Rectal smooth muscle tissue (tissue), 1 donor: ENCODE data around the gene ZSWIM6.

Experiments
- H3K27ac ChIP-seq: one replicate; pipeline ENCODE4 v1.7.0; 2013; ENCODE audit warnings: low read depth, low read length, inconsistent platforms
- H3K27me3 ChIP-seq: one replicate; pipeline ENCODE4 v1.7.0; 2013; ENCODE audit warnings: low read length; ENCODE audit not compliant: control insufficient read depth, insufficient read depth
- H3K36me3 ChIP-seq: one replicate; pipeline ENCODE4 v1.7.0; 2013; ENCODE audit warnings: low read length; ENCODE audit not compliant: control insufficient read depth, insufficient read depth
- H3K4me1 ChIP-seq: one replicate; pipeline ENCODE4 v1.7.0; 2013; ENCODE audit warnings: low read length; ENCODE audit not compliant: control insufficient read depth, insufficient read depth
- H3K4me3 ChIP-seq: one replicate; pipeline ENCODE4 v1.7.0; 2013; ENCODE audit warnings: low read length
- H3K9ac ChIP-seq: one replicate; pipeline ENCODE4 v1.7.0; 2013; ENCODE audit warnings: low read length

The ZSWIM6 gene

DNA sequence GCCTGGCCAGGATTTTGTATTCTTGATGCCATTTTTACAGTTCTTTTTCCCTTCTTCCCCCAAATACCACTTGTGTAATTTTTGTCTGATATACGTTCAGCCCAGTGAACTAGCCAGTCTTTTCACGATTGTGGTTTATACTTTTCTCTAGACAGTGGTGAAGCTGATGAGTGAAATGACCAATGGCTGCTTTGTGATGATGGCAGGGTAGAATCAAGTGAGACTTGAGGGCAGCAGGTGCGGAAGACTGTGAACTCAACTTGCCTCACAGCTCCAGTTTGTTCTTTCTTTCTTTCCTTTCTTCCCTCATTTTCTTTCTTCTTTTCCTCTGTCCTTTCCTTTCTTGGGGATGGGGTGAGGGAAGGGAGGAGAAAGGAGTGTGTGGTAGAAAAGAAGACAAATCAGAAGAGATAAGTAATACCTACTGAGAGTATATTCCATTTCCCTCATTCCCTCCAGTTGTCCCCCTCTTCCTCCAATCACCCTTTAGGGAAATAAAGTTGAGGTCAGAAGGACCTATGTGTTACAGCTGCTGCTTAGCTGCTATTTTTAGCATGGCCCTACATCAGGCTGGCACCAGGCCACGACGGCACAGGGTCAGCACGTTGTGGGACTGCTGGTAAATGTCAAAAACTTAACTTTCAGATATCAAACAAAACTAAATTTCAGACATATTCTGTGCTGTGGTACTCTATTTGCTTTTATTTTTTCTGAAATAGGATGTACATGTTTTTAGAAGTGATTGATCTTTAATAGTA lies 12.3 kb downstream of the ZSWIM6 start:
- Histone ChIP-seq H3K27me3 (no peaks in the 10 kb centered on the region), H3K4me1 (peaks cover 12% of the 10 kb centered on the region), H3K27ac (no peak overlapping the region), H3K36me3 (no peaks in the 10 kb centered on the region), H3K9ac (no peak overlapping the region), H3K4me3 (no peak overlapping the region)

DNA sequence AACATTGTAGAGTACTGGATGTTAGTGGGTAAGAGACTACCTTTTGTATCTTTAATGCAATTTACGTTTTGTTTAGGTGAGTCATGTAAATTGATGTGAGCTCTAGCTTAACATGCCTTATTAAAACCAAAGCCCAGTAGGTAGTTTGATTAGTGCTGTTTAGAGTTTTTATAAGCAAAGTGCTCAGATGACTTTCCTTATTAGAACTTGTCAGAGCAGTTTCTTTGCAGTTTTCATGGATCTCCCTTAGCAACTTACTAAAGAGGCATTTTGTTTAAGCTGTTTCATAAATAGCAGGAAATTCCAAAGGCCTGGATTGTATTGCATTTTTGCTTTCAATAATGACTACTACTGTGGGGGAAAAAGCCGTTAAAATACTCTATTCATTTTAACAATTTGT lies 14.5 kb downstream of the ZSWIM6 start:
- no peaks in the 10 kb centered on the region for H3K27me3 ChIP-seq
- no peak overlapping the region for H3K9ac ChIP-seq
- H3K4me3 ChIP-seq = no peak overlapping the region
- no peak overlapping the region for H3K27ac ChIP-seq
- peaks cover 12% of the 10 kb centered on the region for H3K4me1 ChIP-seq
- H3K36me3 ChIP-seq = no peaks in the 10 kb centered on the region

DNA sequence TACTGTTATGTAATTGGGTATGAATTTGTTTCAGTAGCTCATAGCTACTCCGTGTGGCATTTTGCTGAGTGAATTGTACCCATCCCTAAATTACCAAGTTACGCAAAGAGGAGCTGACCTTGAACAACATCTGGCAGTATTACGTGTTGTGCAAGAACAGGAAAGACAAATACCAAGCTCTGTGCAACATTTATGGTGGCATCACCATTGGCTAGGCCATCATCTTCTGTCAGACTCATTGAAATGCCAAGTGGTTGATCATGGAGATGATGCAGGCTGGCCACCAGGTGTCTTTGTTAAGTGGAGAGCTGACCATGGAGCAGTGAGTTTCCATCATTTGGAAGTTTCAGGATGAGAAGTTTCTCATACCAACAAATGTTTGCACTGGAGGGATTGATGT lies 15.0 kb downstream of the ZSWIM6 start:
- no peaks in the 10 kb centered on the region for H3K27me3 ChIP-seq
- no peaks in the 10 kb centered on the region for H3K36me3 ChIP-seq
- H3K27ac ChIP-seq = no peak overlapping the region
- H3K9ac ChIP-seq = no peak overlapping the region
- H3K4me1 ChIP-seq = peaks cover 10% of the 10 kb centered on the region
- no peak overlapping the region for H3K4me3 ChIP-seq

DNA sequence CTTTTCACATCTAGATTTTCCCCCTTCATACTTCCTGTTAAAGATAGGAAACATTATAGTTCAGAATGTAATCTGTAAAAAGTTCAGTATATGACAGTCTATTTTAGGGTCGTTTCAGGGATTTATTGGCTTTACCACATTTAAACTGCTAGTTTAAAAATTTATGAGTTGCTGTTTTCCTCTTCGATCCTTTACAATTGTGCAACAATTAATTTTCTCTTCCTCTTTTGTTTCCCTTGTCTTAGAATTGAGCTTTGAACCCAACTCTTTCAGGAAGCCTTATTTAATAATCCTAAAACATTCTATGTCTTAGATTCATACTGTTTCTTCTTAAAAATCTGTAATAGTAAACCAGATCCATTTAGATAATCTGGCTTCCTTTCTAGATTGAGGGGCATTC lies 16.4 kb downstream of the ZSWIM6 start:
- Histone ChIP-seq H3K9ac (no peak overlapping the region), H3K36me3 (no peaks in the 10 kb centered on the region), H3K4me1 (peaks cover 8% of the 10 kb centered on the region), H3K27me3 (no peaks in the 10 kb centered on the region), H3K4me3 (no peak overlapping the region), H3K27ac (no peak overlapping the region)

DNA sequence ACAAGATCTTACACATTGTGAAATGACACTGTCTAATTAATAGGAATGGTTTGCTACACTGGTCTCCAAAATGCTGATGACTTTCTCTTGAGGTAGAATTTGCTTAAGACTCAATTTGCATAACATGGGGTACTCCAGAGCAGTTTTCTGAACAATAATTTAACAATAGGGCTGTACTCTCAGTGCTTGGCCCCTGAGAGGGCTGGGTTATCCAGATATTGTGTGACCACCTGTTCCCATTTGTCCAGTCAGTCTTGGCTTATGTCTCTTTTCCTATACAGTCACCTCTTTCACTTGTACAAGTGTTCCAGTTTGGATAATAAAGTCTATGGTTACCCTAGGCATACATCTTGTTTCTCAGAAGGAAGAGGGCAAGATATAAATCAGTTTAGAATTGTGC lies 17.9 kb downstream of the ZSWIM6 start:
- peaks cover 2% of the 10 kb centered on the region for H3K4me1 ChIP-seq
- H3K9ac ChIP-seq = no peak overlapping the region
- no peaks in the 10 kb centered on the region for H3K36me3 ChIP-seq
- no peak overlapping the region for H3K4me3 ChIP-seq
- no peak overlapping the region for H3K27ac ChIP-seq
- no peaks in the 10 kb centered on the region for H3K27me3 ChIP-seq

DNA sequence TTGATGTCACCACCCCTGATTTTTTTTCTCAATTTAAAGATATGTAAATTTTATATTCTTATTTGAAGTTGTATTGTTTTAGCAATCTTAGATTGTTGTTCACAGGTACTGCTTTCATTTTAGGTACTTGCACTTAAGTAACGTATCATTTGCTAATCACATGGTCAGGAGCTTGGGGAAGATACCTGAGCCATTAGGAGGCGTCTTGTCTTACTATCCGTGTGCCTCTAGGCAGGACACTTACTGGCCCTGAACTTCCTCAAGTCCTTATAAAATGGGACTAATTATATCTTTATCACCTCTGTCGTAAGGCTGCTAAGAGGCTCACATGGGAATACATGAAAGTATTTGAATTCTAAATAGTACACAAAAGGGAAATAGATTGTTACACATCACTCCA lies 18.5 kb downstream of the ZSWIM6 start:
- Histone ChIP-seq H3K36me3 (no peaks in the 10 kb centered on the region), H3K9ac (no peak overlapping the region), H3K4me1 (peaks cover 2% of the 10 kb centered on the region), H3K27me3 (no peaks in the 10 kb centered on the region), H3K27ac (no peak overlapping the region), H3K4me3 (no peak overlapping the region)

DNA sequence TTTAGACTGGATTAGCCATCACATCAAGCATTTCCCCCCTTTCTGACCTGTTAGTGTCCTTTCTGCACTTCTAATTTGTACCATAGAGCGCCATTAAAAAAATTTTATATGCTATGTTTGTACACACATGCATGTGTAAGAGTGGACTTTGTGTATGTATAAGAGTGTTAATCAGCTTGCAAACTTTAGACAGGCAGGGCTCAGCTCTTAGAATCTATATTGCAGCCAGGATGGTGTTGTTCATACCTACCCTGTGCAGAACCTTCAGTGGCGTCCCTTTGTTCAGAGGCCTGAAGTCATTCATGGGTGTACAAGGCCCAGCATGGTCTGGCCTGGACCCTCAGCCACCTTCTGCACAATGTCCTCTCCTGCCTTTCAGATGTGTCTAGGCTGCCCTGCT lies 19.7 kb downstream of the ZSWIM6 start:
- Histone ChIP-seq H3K27ac (no peak overlapping the region), H3K36me3 (no peaks in the 10 kb centered on the region), H3K4me1 (peaks cover 2% of the 10 kb centered on the region), H3K9ac (no peak overlapping the region), H3K4me3 (no peak overlapping the region), H3K27me3 (no peaks in the 10 kb centered on the region)

DNA sequence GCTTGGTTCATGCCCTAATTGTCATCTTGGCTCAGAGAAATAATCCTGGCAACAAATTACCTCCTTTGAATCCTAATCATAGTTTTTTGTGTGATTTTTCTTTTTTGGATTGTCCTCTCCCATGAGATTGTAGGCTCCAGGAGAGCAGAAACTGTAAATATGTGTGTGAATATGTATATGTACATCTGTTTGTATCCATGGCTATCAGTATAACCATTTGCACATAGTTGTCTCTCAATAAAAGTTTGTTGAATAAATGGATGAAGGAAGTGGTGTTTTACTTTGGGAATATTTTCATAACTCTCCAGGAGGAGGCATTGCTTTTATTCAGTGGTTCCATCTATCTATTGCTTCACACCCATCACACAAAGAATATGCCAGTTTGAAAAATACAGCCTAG lies 20.1 kb downstream of the ZSWIM6 start:
- no peaks in the 10 kb centered on the region for H3K36me3 ChIP-seq
- no peak overlapping the region for H3K9ac ChIP-seq
- no peak overlapping the region for H3K4me3 ChIP-seq
- no peaks in the 10 kb centered on the region for H3K4me1 ChIP-seq
- no peaks in the 10 kb centered on the region for H3K27me3 ChIP-seq
- no peak overlapping the region for H3K27ac ChIP-seq

DNA sequence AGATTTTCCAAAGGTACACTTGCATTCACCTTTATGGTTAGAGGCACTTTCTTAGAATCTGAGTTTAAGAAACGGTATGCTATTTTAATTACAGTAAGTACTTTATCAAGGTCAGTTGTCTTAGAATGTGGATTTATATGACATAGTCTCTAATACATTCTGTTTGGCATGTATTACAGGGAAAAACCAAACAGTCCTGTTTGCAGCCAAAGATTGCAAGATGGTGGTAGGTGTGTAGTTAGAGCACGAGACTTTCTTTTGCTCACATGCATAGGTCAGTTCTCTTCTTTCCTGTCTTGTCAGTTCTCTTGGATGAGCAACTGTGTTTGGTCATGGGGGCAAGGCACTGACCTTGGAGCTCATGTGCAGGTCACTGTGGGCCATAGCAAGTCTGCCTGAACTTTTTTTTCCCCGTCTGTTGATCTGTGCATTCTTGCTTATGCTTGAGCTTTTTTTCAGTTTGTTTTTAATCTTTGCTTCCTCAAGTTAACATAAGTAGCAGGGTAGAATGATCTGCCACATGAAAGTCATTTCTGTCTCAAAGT lies 20.6 kb downstream of the ZSWIM6 start:
- no peaks in the 10 kb centered on the region for H3K36me3 ChIP-seq
- H3K27me3 ChIP-seq = no peaks in the 10 kb centered on the region
- H3K9ac ChIP-seq = no peak overlapping the region
- no peaks in the 10 kb centered on the region for H3K4me1 ChIP-seq
- no peak overlapping the region for H3K4me3 ChIP-seq
- H3K27ac ChIP-seq = no peak overlapping the region

DNA sequence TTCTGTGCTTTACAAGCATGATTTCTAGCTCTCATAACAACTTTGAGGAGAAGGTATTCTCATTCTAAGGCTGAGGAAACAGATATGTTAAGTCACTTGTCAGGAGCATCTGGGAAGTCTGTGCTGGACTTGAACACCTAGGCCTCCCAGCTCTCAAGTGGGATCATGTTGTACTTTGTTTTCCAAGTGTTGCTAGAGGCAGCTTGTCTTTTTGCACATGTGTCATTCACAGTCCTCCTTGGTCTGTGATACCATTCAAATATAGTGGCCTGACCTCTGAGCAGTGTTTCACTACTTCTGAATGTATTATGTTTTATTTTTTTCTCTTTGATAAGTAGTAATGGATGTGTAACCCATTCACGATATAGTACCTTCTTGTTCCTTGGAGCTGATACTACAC lies 21.2 kb downstream of the ZSWIM6 start:
- no peak overlapping the region for H3K27ac ChIP-seq

DNA sequence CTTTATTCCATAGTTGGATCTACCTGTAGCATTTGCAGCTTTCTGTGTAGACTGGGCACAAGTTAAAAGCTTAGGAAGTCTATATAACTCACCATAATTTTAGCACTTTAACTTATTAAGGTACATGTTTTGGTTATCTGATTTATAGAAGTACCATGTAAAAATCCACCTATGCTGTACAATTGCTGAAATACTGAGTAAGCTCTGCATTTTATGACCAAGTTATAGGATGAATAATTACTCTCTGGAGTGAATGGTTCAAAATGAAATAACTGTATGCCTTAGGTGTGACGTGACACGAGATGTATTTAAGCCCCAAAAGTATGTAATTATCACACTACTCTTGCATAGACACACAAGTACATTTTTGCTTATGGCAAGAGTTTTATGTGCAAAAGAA lies 22.1 kb downstream of the ZSWIM6 start:
- no peaks in the 10 kb centered on the region for H3K4me1 ChIP-seq
- H3K27ac ChIP-seq = no peak overlapping the region
- H3K9ac ChIP-seq = no peak overlapping the region
- H3K27me3 ChIP-seq = no peaks in the 10 kb centered on the region
- no peak overlapping the region for H3K4me3 ChIP-seq
- no peaks in the 10 kb centered on the region for H3K36me3 ChIP-seq

More for the DNA sequence above, 21.2 kb downstream of the ZSWIM6 start:
- Histone ChIP-seq H3K9ac (no peak overlapping the region), H3K4me3 (no peak overlapping the region), H3K36me3 (no peaks in the 10 kb centered on the region), H3K27me3 (no peaks in the 10 kb centered on the region), H3K4me1 (no peaks in the 10 kb centered on the region)

DNA sequence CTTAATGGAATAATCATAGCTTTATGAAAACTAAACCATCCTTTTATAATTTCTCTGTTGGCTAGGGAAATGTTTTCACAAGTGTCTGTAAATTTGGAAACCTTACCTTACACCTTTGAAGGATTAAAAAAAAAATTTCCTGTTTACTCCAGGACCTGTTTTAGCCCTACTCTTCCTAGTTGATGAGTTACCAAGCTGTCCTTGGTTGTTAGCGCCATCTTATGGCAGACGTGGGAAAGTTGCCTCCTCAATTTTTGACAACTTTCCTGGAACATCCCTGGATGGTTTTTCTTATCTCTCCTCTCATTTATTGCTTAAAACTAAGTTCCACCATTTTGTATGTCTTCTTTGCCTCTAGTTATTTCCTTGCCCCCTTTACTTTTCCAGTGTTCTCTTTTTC lies 25.7 kb downstream of the ZSWIM6 start:
- Histone ChIP-seq H3K27me3 (no peaks in the 10 kb centered on the region), H3K9ac (no peak overlapping the region), H3K27ac (no peak overlapping the region), H3K4me3 (no peak overlapping the region), H3K36me3 (no peaks in the 10 kb centered on the region), H3K4me1 (no peaks in the 10 kb centered on the region)

DNA sequence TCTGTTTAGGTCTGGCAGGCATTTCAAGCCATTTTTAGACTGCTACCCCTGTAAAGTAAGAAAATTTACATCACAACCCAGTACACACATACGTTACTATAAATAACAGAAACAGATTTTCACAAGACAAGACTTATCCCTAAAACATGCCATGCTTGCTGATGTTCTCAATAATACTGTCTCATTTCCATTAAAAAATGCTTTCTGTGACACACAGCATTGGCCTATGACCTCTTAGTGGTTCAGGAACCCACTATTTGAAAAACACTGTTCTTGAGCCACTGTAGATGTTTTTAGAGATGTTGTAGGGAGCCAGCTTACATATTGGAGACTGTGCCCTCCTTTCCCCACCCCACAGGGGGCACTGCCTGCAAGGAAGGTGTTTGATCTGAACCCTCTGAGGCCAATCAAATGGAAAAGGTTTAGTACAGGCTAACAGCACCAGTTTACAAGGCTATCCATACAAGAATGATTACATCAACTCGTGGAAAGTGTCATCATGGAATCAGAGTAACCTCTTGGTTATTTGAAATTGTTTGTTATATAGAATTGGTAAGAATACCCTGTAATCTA lies 30.8 kb downstream of the ZSWIM6 start:
- no peaks in the 10 kb centered on the region for H3K4me1 ChIP-seq

More for the DNA sequence above, 30.8 kb downstream of the ZSWIM6 start:
- no peaks in the 10 kb centered on the region for H3K27me3 ChIP-seq
- no peak overlapping the region for H3K9ac ChIP-seq
- no peaks in the 10 kb centered on the region for H3K36me3 ChIP-seq
- no peak overlapping the region for H3K4me3 ChIP-seq
- H3K27ac ChIP-seq = no peak overlapping the region
